GM18907 (cell line): ENCODE data around the gene LCN6.
"Not testable (repeated sequence)": the region's sequence is repeated elsewhere in the genome, so short reads cannot be mapped to it uniquely, and the experiment has no call there.

ENCODE experiments used
- ATAC-seq: cut with Tn5 transposase; IDR thresholded peaks from one replicate; pipeline ENCODE4 v1.9.1; 2021; ENCODE audit warnings: mild to moderate bottlenecking, moderate library complexity; ENCODE audit not compliant: unreplicated experiment

Gene LCN6

GRCh38 chr9:136760834-136761544 is 12.7 kb upstream of the LCN6 start:
- ATAC-seq = not testable (repeated sequence)

- no peak for ATAC-seq
Measured at GRCh38 chr9:136760424-136760823, 12.1 kb upstream of the LCN6 start.

GRCh38 chr9:136759436-136760325 is 11.4 kb upstream of the LCN6 start:
- no peak for ATAC-seq

GRCh38 chr9:136759001-136759400 is 10.7 kb upstream of the LCN6 start:
- ATAC-seq = no peak

- ATAC-seq = no peak
Measured at GRCh38 chr9:136757751-136758140, 9.4 kb upstream of the LCN6 start.

GRCh38 chr9:136757328-136757727 is 9.0 kb upstream of the LCN6 start:
- ATAC-seq = no peak

- ATAC-seq = no peak
Measured at GRCh38 chr9:136756836-136757235, 8.5 kb upstream of the LCN6 start.

- no peak for ATAC-seq
Measured at GRCh38 chr9:136756134-136756438, 7.8 kb upstream of the LCN6 start.

- ATAC-seq = not testable (repeated sequence)
Measured at GRCh38 chr9:136755302-136756133, 7.2 kb upstream of the LCN6 start.

- ATAC-seq = no peak
Measured at GRCh38 chr9:136754626-136755301, 6.4 kb upstream of the LCN6 start.

- ATAC-seq = no peak
Measured at GRCh38 chr9:136754059-136754572, 5.8 kb upstream of the LCN6 start.

- no peak for ATAC-seq
Measured at GRCh38 chr9:136753371-136754058, 5.2 kb upstream of the LCN6 start.

- no peak for ATAC-seq
Measured at GRCh38 chr9:136751814-136752213, 3.5 kb upstream of the LCN6 start.

- no peak for ATAC-seq
Measured at GRCh38 chr9:136751244-136751643, 2.9 kb upstream of the LCN6 start.

- no peak for ATAC-seq
Measured at GRCh38 chr9:136750526-136750925, 2.2 kb upstream of the LCN6 start.

- ATAC-seq = no peak
Measured at GRCh38 chr9:136748666-136749611, 614 bp upstream of the LCN6 start.

GRCh38 chr9:136747161-136748060 is 914 bp downstream of the LCN6 start:
- no peak for ATAC-seq

- ATAC-seq = no peak
Measured at GRCh38 chr9:136746621-136747020, 1.7 kb downstream of the LCN6 start.
